Tibial nerve (tissue), 4 donors: ENCODE measurements around the gene TMEM8B. TPM values are rescaled to one million over a fixed set of nuclear protein-coding genes. Genes with fewer than 3 reads are reported as not detected.

Experiments used
- DNase-seq, 2 donors: peaks; one replicate each; pipeline ENCODE4 v3.0.0-alpha.2; 2019; ENCODE audit warnings: low spot score in 2 of 2
- H3K27ac ChIP-seq, 4 donors: fragments of 200-600 bp; sonication (generic) in 3 of 4; one replicate each; pipeline ENCODE4 v1.5.1; 2017 to 2019; ENCODE audit warnings: mild to moderate bottlenecking in 1 of 4
- H3K27me3 ChIP-seq, 2 donors: fragments of 200-600 bp; sonication (generic) in 1 of 2; one replicate each; pipeline versions ENCODE4 v1.5.1 to v1.6.0; 2017 to 2019
- H3K36me3 ChIP-seq, 3 donors: fragments of 200-600 bp; sonication (generic); one replicate each; pipeline ENCODE4 v1.5.1; 2018 to 2019
- H3K4me1 ChIP-seq, 4 donors: fragments of 200-600 bp; sonication (generic) in 3 of 4; one replicate each; pipeline ENCODE4 v1.5.1; 2017 to 2019
- H3K4me3 ChIP-seq, 4 donors: fragments of 200-600 bp; sonication (generic) in 3 of 4; one replicate each; pipeline ENCODE4 v1.5.1; 2017 to 2019; ENCODE audit warnings: mild to moderate bottlenecking in 1 of 4, moderate library complexity in 1 of 4
- H3K9me3 ChIP-seq, 4 donors: fragments of 200-600 bp; sonication (generic) in 3 of 4; one replicate each; pipeline ENCODE4 v1.5.1; 2017 to 2019
- CTCF ChIP-seq, 5 experiments: fragments of 200-600 bp in 3 of 5; fragments of 450-650 bp in 2 of 5; sonication (generic) in 3 of 5; IDR thresholded peaks; one replicate each; pipeline ENCODE4 v1.5.1; 2016 to 2019; ENCODE audit warnings: antibody characterized with exemption in 5 of 5, mild to moderate bottlenecking in 3 of 5, moderate library complexity in 2 of 5
- EP300 ChIP-seq, 2 donors: sonication (generic); formaldehyde crosslinking; IDR thresholded peaks; one replicate each; pipeline ENCODE4 v1.6.1; 2017; ENCODE audit warnings: antibody characterized with exemption in 2 of 2, mild to moderate bottlenecking in 1 of 2
- POLR2A ChIP-seq, 2 donors: fragments of 450-650 bp; IDR thresholded peaks; one replicate each; pipeline ENCODE4 v1.6.1; 2017; ENCODE audit warnings: antibody characterized with exemption in 2 of 2, mild to moderate bottlenecking in 2 of 2, moderate library complexity in 2 of 2
- WGBS, 2 donors: methylation state at CpG; one replicate each; pipeline ENCODE4 v1.1.5; 2018; 5-methylcytosine and 5-hydroxymethylcytosine counted together
- total RNA-seq, 4 donors: library from RNA; depleted of rRNA; stranded (reverse); fragments of >200 nt; gene quantifications; one replicate each; pipeline ENCODE4 v1.1.0, GENCODE V29; 2016

The TMEM8B gene
- total RNA-seq, 4 donors from 2014 or later = 14.6 to 23.9 (median 20.1) TPM

GRCh38 chr9:35827486-35827885 is 1.5 kb upstream of the TMEM8B start:
- Histone ChIP-seq H3K4me1 (peaks cover 2 to 33% (median 13%) of the 10 kb centered on the region in 4 donors), H3K4me3 (no peak overlapping the region), H3K36me3 (no peaks in the 10 kb centered on the region), H3K27me3 (no peaks in the 10 kb centered on the region), H3K27ac (no peak overlapping the region), H3K9me3 (no peaks in the 10 kb centered on the region)
- no peak for DNase-seq
- 85 to 91% methylated on average over 3 of the region's 3 CpGs for WGBS, 2 donors
- TF ChIP-seq CTCF (IDR thresholded peaks at IDR 0.05) (no peak), POLR2A (IDR thresholded peaks at IDR 0.05) (no peak), EP300 (IDR thresholded peaks at IDR 0.05) (no peak)

GRCh38 chr9:35828716-35829083 is 328 bp upstream of the TMEM8B start, which contains the start of gene FAM221B:
Gene FAM221B (minus strand): TSS chr9:35828732. CDS start chr9:35826161, 2,571 bp downstream.
- Histone ChIP-seq H3K4me1 (peaks cover 2 to 46% (median 21%) of the 10 kb centered on the region in 4 donors), H3K27me3 (no peaks in the 10 kb centered on the region), H3K4me3 (peak within 1 kb of the TSS; percentile 53 to 96 (median 84)), H3K36me3 (no peaks in the 10 kb centered on the region), H3K9me3 (no peaks in the 10 kb centered on the region), H3K27ac (peak within 1 kb of the TSS; percentile 93 to 100 (median 98))
- no peak for DNase-seq
- WGBS, 2 donors = 0% methylated on average over 21 of the region's 21 CpGs
- TF ChIP-seq POLR2A (IDR thresholded peaks at IDR 0.05) = no peak
- no peak for TF ChIP-seq CTCF (IDR thresholded peaks at IDR 0.05)
- no peak for TF ChIP-seq EP300 (IDR thresholded peaks at IDR 0.05)

GRCh38 chr9:35829764-35830096 is 702 bp downstream of the TMEM8B start:
- Histone ChIP-seq H3K4me1 (peaks cover 2 to 56% (median 27%) of the 10 kb centered on the region in 4 donors), H3K4me3 (peak overlapping the region; percentile 53 to 96 (median 84)), H3K27ac (peak overlapping the region; percentile 93 to 100 (median 98)), H3K27me3 (no peaks in the 10 kb centered on the region), H3K36me3 (no peaks in the 10 kb centered on the region), H3K9me3 (no peaks in the 10 kb centered on the region)
- TF ChIP-seq EP300 (IDR thresholded peaks at IDR 0.05) (no peak), POLR2A (IDR thresholded peaks at IDR 0.05) (no peak), CTCF (IDR thresholded peaks at IDR 0.05) (no peak)
- no peak for DNase-seq
- 31 to 47% methylated on average over 2 of the region's 2 CpGs for WGBS, 2 donors

- no peaks in the 10 kb centered on the region for H3K9me3 ChIP-seq
- 65 to 75% methylated on average over 4 of the region's 4 CpGs for WGBS, 2 donors
- H3K4me1 ChIP-seq = peaks cover 2 to 58% (median 30%) of the 10 kb centered on the region in 4 donors
- H3K36me3 ChIP-seq = peaks cover 0 to 3% (median 0%) of the 10 kb centered on the region in 3 donors
- H3K4me3 ChIP-seq = no peak overlapping the region
- no peak for TF ChIP-seq POLR2A (IDR thresholded peaks at IDR 0.05)
- TF ChIP-seq CTCF (IDR thresholded peaks at IDR 0.05) = no peak
- TF ChIP-seq EP300 (IDR thresholded peaks at IDR 0.05) = no peak
- DNase-seq = no peak
- H3K27ac ChIP-seq = no peak overlapping the region
- H3K27me3 ChIP-seq = no peaks in the 10 kb centered on the region
These were observed 2.0 kb downstream of the TMEM8B start for GRCh38 chr9:35831040-35831439.

- TF ChIP-seq CTCF (IDR thresholded peaks at IDR 0.05) (no peak), EP300 (IDR thresholded peaks at IDR 0.05) (no peak), POLR2A (IDR thresholded peaks at IDR 0.05) (no peak)
- H3K9me3 ChIP-seq = no peaks in the 10 kb centered on the region
- DNase-seq = no peak
- peaks cover 2 to 58% (median 30%) of the 10 kb centered on the region in 4 donors for H3K4me1 ChIP-seq
- H3K27me3 ChIP-seq = no peaks in the 10 kb centered on the region
- H3K36me3 ChIP-seq = peaks cover 0 to 3% (median 0%) of the 10 kb centered on the region in 3 donors
- WGBS, 2 donors = 70 to 81% methylated on average over 5 of the region's 5 CpGs
- peak overlapping the region in 2 of 4 donors; percentile 52 to 69 for H3K27ac ChIP-seq
- no peak overlapping the region for H3K4me3 ChIP-seq
These were observed 3.8 kb downstream of the TMEM8B start for GRCh38 chr9:35832814-35833213.
